Immature natural killer cell (primary cell): ENCODE measurements around the gene SERGEF. TPM values are rescaled to one million over a fixed set of nuclear protein-coding genes. Genes with fewer than 3 reads are reported as not detected.

ENCODE experiments used
- DNase-seq, 3 donors: peaks; one replicate each; pipeline ENCODE4 v3.0.0; 2022; ENCODE audit warnings: mixed read lengths in 1 of 3
- H3K27ac Mint-ChIP-seq, 6 donors: one replicate each; pipeline ENCODE4 v1.8.0; 2020; ENCODE audit warnings: mixed read lengths in 6 of 6, mild to moderate bottlenecking in 5 of 6, inconsistent platforms in 4 of 6, moderate library complexity in 3 of 6
- H3K27me3 Mint-ChIP-seq, 3 donors: one replicate each; pipeline ENCODE4 v1.8.0; 2020 to 2021; ENCODE audit warnings: low read depth in 3 of 3, mild to moderate bottlenecking in 3 of 3, mixed read lengths in 3 of 3, moderate library complexity in 3 of 3, inconsistent platforms in 1 of 3
- H3K36me3 Mint-ChIP-seq, 3 donors: one replicate each; pipeline ENCODE4 v1.8.0; 2020; ENCODE audit warnings: mixed read lengths in 3 of 3, inconsistent platforms in 2 of 3, mild to moderate bottlenecking in 2 of 3
- H3K4me1 Mint-ChIP-seq, 2 donors: one replicate each; pipeline ENCODE4 v1.8.0; 2020; ENCODE audit warnings: inconsistent platforms in 2 of 2, mild to moderate bottlenecking in 2 of 2, mixed read lengths in 2 of 2, moderate library complexity in 1 of 2
- H3K4me3 Mint-ChIP-seq, 5 donors: one replicate each; pipeline ENCODE4 v1.8.0; 2020; ENCODE audit warnings: mild to moderate bottlenecking in 5 of 5, mixed read lengths in 5 of 5, inconsistent platforms in 3 of 5, moderate library complexity in 3 of 5
- H3K9me3 Mint-ChIP-seq, 6 donors: one replicate each; pipeline ENCODE4 v1.8.0; 2020; ENCODE audit warnings: mild to moderate bottlenecking in 6 of 6, mixed read lengths in 6 of 6, inconsistent platforms in 4 of 6, moderate library complexity in 3 of 6
- polyA plus RNA-seq, 3 donors: library from polyadenylated mRNA; unstranded; fragments of 300-500 nt; fragmentation: Illumina TruSeq; gene quantifications; one replicate each; pipeline ENCODE4 v1.2.3, GENCODE V29; 2021

Gene SERGEF
- polyA plus RNA-seq, result 100 to 1,000 TPM in 1 of 3 donors, 10 to 100 TPM in 2; 52.0 to 104 (median 68.3) TPM

- Mint-ChIP-seq H3K27me3 (peaks cover 4 to 13% (median 7%) of the 10 kb centered on the region in 3 donors), H3K9me3 (no peaks in the 10 kb centered on the region), H3K4me1 (peaks cover 28 to 39% of the 10 kb centered on the region in 2 donors), H3K27ac (peak within 1 kb of the TSS; percentile 97 to 100 (median 98)), H3K36me3 (no peaks in the 10 kb centered on the region), H3K4me3 (peak within 1 kb of the TSS; percentile 98 to 100 (median 99))
- peak; percentile 90 to 91 (median 90) for DNase-seq
Observed at GRCh38 chr11:18012906-18013781, at the start of gene SERGEF. Gene SERGEF, minus strand, starts transcription at chr11:18013047. Its CDS starts 37 bp downstream, at chr11:18013010.

GRCh38 chr11:18061351-18061750 lies 48.5 kb upstream of the SERGEF start:
- H3K9me3 Mint-ChIP-seq, result no peaks in the 10 kb centered on the region
- DNase-seq, result no peak
- peaks cover 0 to 3% (median 0%) of the 10 kb centered on the region in 3 donors for H3K36me3 Mint-ChIP-seq
- H3K4me1 Mint-ChIP-seq, result no peaks in the 10 kb centered on the region
- H3K27me3 Mint-ChIP-seq, result peaks cover 0 to 2% (median 2%) of the 10 kb centered on the region in 3 donors
- H3K27ac Mint-ChIP-seq, result no peak overlapping the region
- no peak overlapping the region for H3K4me3 Mint-ChIP-seq

- Mint-ChIP-seq H3K27me3 (peaks cover 0 to 4% (median 2%) of the 10 kb centered on the region in 3 donors), H3K4me1 (no peaks in the 10 kb centered on the region)
Observed at GRCh38 chr11:18056561-18057181, 43.8 kb upstream of the SERGEF start.

GRCh38 chr11:18054511-18055103 lies 41.8 kb upstream of the SERGEF start:
- Mint-ChIP-seq H3K27me3 (peaks cover 0 to 6% (median 0%) of the 10 kb centered on the region in 3 donors), H3K27ac (no peak overlapping the region), H3K36me3 (peaks cover 0 to 5% (median 4%) of the 10 kb centered on the region in 3 donors), H3K9me3 (peaks cover 0 to 2% (median 0%) of the 10 kb centered on the region in 6 donors), H3K4me3 (no peak overlapping the region), H3K4me1 (no peaks in the 10 kb centered on the region)
- DNase-seq, result no peak

More at GRCh38 chr11:18056561-18057181, 43.8 kb upstream of the SERGEF start:
- no peak overlapping the region for H3K4me3 Mint-ChIP-seq
- no peak for DNase-seq
- H3K27ac Mint-ChIP-seq, result no peak overlapping the region
- H3K36me3 Mint-ChIP-seq, result peaks cover 0 to 5% (median 4%) of the 10 kb centered on the region in 3 donors
- peaks cover 0 to 2% (median 0%) of the 10 kb centered on the region in 6 donors for H3K9me3 Mint-ChIP-seq

GRCh38 chr11:18050848-18051247 lies 38.0 kb upstream of the SERGEF start:
- Mint-ChIP-seq H3K27me3 (peaks cover 0 to 8% (median 6%) of the 10 kb centered on the region in 3 donors), H3K36me3 (peaks cover 0 to 12% (median 4%) of the 10 kb centered on the region in 3 donors)
- DNase-seq, result no peak

GRCh38 chr11:18046116-18046777 lies 33.4 kb upstream of the SERGEF start, which contains the start of gene TPH1:
Gene TPH1, minus strand, starts transcription at chr11:18046269. Its CDS starts 5,507 bp downstream, at chr11:18040762.
- H3K4me1 Mint-ChIP-seq, result no peaks in the 10 kb centered on the region
- no peak within 1 kb of the TSS for H3K27ac Mint-ChIP-seq
- no peak within 1 kb of the TSS for H3K4me3 Mint-ChIP-seq
- DNase-seq, result no peak
- H3K36me3 Mint-ChIP-seq, result peaks cover 0 to 7% (median 0%) of the 10 kb centered on the region in 3 donors
- peaks cover 4 to 15% (median 4%) of the 10 kb centered on the region in 3 donors for H3K27me3 Mint-ChIP-seq
- H3K9me3 Mint-ChIP-seq, result no peaks in the 10 kb centered on the region

More at GRCh38 chr11:18050848-18051247, 38.0 kb upstream of the SERGEF start:
- H3K4me1 Mint-ChIP-seq, result no peaks in the 10 kb centered on the region
- H3K9me3 Mint-ChIP-seq, result peaks cover 0 to 2% (median 0%) of the 10 kb centered on the region in 6 donors
- H3K4me3 Mint-ChIP-seq, result no peak overlapping the region
- H3K27ac Mint-ChIP-seq, result no peak overlapping the region

- Mint-ChIP-seq H3K27ac (no peak overlapping the region), H3K36me3 (no peaks in the 10 kb centered on the region), H3K9me3 (no peaks in the 10 kb centered on the region), H3K4me3 (no peak overlapping the region), H3K27me3 (peaks cover 0 to 5% (median 3%) of the 10 kb centered on the region in 3 donors), H3K4me1 (no peaks in the 10 kb centered on the region)
- no peak for DNase-seq
Observed at GRCh38 chr11:18036456-18036855, 23.6 kb upstream of the SERGEF start.

GRCh38 chr11:18027475-18027874 lies 14.6 kb upstream of the SERGEF start:
- Mint-ChIP-seq H3K27ac (no peak overlapping the region), H3K4me1 (no peaks in the 10 kb centered on the region)

GRCh38 chr11:18022419-18022818 lies 9.6 kb upstream of the SERGEF start:
- Mint-ChIP-seq H3K4me1 (no peaks in the 10 kb centered on the region), H3K4me3 (no peak overlapping the region), H3K27ac (no peak overlapping the region), H3K9me3 (no peaks in the 10 kb centered on the region), H3K27me3 (peaks cover 0 to 1% (median 0%) of the 10 kb centered on the region in 3 donors), H3K36me3 (peaks cover 0 to 3% (median 0%) of the 10 kb centered on the region in 3 donors)
- no peak for DNase-seq

More at GRCh38 chr11:18027475-18027874, 14.6 kb upstream of the SERGEF start:
- no peaks in the 10 kb centered on the region for H3K36me3 Mint-ChIP-seq
- H3K9me3 Mint-ChIP-seq, result no peaks in the 10 kb centered on the region
- no peak overlapping the region for H3K4me3 Mint-ChIP-seq
- H3K27me3 Mint-ChIP-seq, result no peaks in the 10 kb centered on the region
- DNase-seq, result no peak

- Mint-ChIP-seq H3K36me3 (peaks cover 0 to 3% (median 0%) of the 10 kb centered on the region in 3 donors), H3K4me1 (peaks cover 2 to 4% of the 10 kb centered on the region in 2 donors), H3K27me3 (peaks cover 0 to 3% (median 1%) of the 10 kb centered on the region in 3 donors), H3K4me3 (no peak overlapping the region), H3K27ac (no peak overlapping the region), H3K9me3 (no peaks in the 10 kb centered on the region)
- DNase-seq, result no peak
Observed at GRCh38 chr11:18019650-18020049, 6.8 kb upstream of the SERGEF start.

- no peaks in the 10 kb centered on the region for H3K9me3 Mint-ChIP-seq
- H3K4me1 Mint-ChIP-seq, result peaks cover 24 to 26% of the 10 kb centered on the region in 2 donors
- peaks cover 2 to 13% (median 7%) of the 10 kb centered on the region in 3 donors for H3K27me3 Mint-ChIP-seq
- DNase-seq, result no peak
- H3K4me3 Mint-ChIP-seq, result no peak overlapping the region
- H3K36me3 Mint-ChIP-seq, result peaks cover 0 to 3% (median 0%) of the 10 kb centered on the region in 3 donors
- H3K27ac Mint-ChIP-seq, result no peak overlapping the region
Observed at GRCh38 chr11:18016789-18017188, 3.9 kb upstream of the SERGEF start.

GRCh38 chr11:18014876-18015275 lies 2.0 kb upstream of the SERGEF start:
- Mint-ChIP-seq H3K36me3 (peaks cover 0 to 3% (median 0%) of the 10 kb centered on the region in 3 donors), H3K27ac (peak overlapping the region in 4 of 6 donors; percentile 65 to 98 (median 70)), H3K4me3 (peak overlapping the region in 3 of 5 donors; percentile 40 to 98 (median 59)), H3K4me1 (peaks cover 28 to 39% of the 10 kb centered on the region in 2 donors), H3K27me3 (peaks cover 4 to 15% (median 7%) of the 10 kb centered on the region in 3 donors), H3K9me3 (no peaks in the 10 kb centered on the region)
- no peak for DNase-seq
